HL-60 (cell line): Measurements from ENCODE around the gene TMC6.
A peak's percentile ranks its signal among the peaks of the same experiment; 100 is the strongest.

ENCODE experiments used
- DNase-seq, 2 experiments: peaks; one replicate each; pipeline ENCODE4 v3.0.0-alpha.2; 2010 to 2020; ENCODE audit warnings: low read depth in 1 of 2, low spot score in 1 of 2
- H3K27ac ChIP-seq: fragments of 250-450 bp; sonication (Bioruptor Pico); replicated peaks from 2 replicates; pipeline ENCODE4 v1.5.1; 2020; ENCODE audit warnings: mild to moderate bottlenecking, moderate library complexity
- H3K27me3 ChIP-seq: fragments of 250-450 bp; sonication (Bioruptor Pico); 2 replicates; pipeline ENCODE4 v1.5.1; 2021; ENCODE audit warnings: mild to moderate bottlenecking, moderate library complexity; ENCODE audit not compliant: insufficient read depth, poor library complexity, severe bottlenecking
- H3K4me3 ChIP-seq: replicated peaks from 2 replicates; pipeline ENCODE4 v1.5.1; 2011; ENCODE audit warnings: mild to moderate bottlenecking, control low read depth, low read length; ENCODE audit not compliant: insufficient read depth
- CTCF ChIP-seq: IDR thresholded peaks from one replicate; pipeline ENCODE4 v1.5.1; 2011; ENCODE audit warnings: low read length, control low read depth, inconsistent platforms; ENCODE audit not compliant: insufficient read depth
- GABPA ChIP-seq: IDR thresholded peaks from 2 replicates; pipeline ENCODE4 v1.6.1; 2012; ENCODE audit warnings: low read depth
- POLR2AphosphoS5 ChIP-seq: IDR thresholded peaks from 2 replicates; pipeline ENCODE4 v1.6.1; 2012; ENCODE audit warnings: low read depth
- REST ChIP-seq: IDR thresholded peaks from 2 replicates; pipeline ENCODE4 v1.6.1; 2012; ENCODE audit warnings: low read depth; ENCODE audit not compliant: insufficient replicate concordance
- SPI1 ChIP-seq: IDR thresholded peaks from 2 replicates; pipeline ENCODE4 v1.6.1; 2012; ENCODE audit warnings: low read depth, mild to moderate bottlenecking, borderline replicate concordance

Gene TMC6

DNA sequence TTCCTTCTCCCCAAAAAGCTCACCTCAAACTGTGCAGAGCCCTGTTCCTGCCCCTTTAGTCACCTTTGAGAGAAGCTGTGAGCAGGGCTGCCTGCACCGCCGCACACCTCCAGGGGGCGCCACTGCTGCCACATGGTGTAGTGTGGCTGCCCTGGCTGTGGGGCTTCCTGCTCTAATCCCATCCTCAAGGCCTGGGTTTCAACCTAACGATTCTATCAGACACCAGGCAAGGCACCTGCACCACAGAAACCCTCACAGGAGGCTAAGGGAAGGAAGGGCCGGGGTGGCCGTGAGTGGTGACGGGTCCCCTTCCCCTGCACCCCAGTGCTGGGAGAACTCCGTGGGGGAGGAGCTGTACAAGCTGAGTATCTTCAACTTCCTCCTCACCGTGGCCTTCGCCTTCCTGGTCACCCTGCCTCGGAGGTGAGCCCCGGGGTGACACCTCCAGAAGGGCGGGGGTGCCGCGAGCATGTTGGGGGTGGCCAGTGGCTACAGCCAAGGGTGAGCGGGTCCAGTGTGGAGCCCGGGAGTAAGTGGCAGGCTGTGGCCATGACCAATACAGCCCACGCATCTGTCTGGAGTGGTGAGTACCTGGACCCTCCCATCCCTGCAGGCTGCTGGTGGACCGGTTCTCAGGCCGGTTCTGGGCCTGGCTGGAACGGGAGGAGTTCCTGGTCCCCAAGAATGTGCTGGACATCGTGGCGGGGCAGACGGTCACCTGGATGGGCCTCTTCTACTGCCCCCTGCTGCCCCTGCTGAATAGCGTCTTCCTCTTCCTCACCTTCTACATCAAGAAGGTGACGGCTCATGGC, 9.0 kb upstream of the TMC6 start:
- H3K27ac ChIP-seq = peak overlapping the region; percentile 2
- TF ChIP-seq POLR2AphosphoS5 (peak; percentile 82), REST (no peak), SPI1 (peak; percentile 14; the same call in 1 of the 2 replicates), CTCF (peak; percentile 66), GABPA (no peak)
- peak in 1 of 2 experiments; percentile 86 for DNase-seq
- no peaks in the 10 kb centered on the region for H3K27me3 ChIP-seq
- no peak overlapping the region for H3K4me3 ChIP-seq

DNA sequence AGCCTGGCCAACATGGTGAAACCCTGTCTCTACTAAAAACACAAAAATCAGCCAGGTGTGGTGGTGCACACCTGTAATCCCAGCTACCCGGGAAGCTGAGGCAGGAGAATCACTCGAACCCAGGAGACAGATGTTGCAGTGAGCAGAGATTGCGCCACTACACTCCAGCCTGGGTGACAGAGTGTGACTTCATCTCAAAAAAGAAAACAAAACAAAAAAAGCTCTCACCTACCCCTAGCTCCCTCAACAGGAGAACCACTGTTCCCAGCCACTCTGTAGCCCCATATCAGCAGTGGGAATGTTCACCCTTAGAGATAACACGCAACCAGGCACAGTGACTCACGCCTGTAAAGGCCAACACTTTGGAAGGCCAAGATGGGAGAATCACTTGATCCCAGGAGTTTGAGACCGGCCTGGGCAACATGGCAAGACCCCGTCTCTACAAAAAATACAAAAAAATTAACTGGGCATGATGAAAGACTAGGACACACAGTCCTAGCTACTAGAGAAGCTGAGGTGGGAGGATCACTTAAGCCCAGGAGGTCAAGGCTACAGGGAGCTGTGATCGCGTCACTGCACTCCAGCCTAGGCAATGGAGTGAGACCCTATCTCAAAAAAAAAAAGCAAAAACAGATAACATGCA, 7.4 kb upstream of the TMC6 start:
- DNase-seq = no peak
- no peak overlapping the region; the same call in 1 of the 2 replicates for H3K27ac ChIP-seq
- no peak for TF ChIP-seq REST
- no peak for TF ChIP-seq GABPA
- TF ChIP-seq POLR2AphosphoS5 = no peak
- TF ChIP-seq SPI1 = no peak
- TF ChIP-seq CTCF = no peak
- no peak overlapping the region for H3K4me3 ChIP-seq
- no peaks in the 10 kb centered on the region for H3K27me3 ChIP-seq

- TF ChIP-seq REST = no peak
- no peak for TF ChIP-seq CTCF
- TF ChIP-seq SPI1 = no peak
- TF ChIP-seq POLR2AphosphoS5 = no peak
- no peak for TF ChIP-seq GABPA
- Histone ChIP-seq H3K27ac (no peak overlapping the region), H3K27me3 (no peaks in the 10 kb centered on the region), H3K4me3 (no peak overlapping the region)
- no peak for DNase-seq
Observed at GRCh38 chr17:78134899-78135385, 6.4 kb upstream of the TMC6 start.
